KBM-7 (cell line): Measurements from ENCODE around the gene KCNQ1.

ENCODE experiments used
- DNase-seq: peaks from one replicate; pipeline ENCODE4 v3.0.0-alpha.2; 2015
- in situ Hi-C: fragments of 300-500 bp; cut with MboI; formaldehyde crosslinking; loops from 2 replicates; pipeline ENCODE4 v1.14.3; 2020; ENCODE audit warnings: low sequenced_read_pairs, low pct_unique_long_range_greater_than_20kb, mixed read lengths

KCNQ1 gene

GRCh38 chr11:2576549-2576948 is 131.7 kb downstream of the KCNQ1 start:
- in situ Hi-C loops: no loop called here
- no peak for DNase-seq

- DNase-seq: no peak
- in situ Hi-C loops: no loop called here
Measured at GRCh38 chr11:2577031-2577990, 132.5 kb downstream of the KCNQ1 start.

- DNase-seq: no peak
- in situ Hi-C loops: no loop called here
Measured at GRCh38 chr11:2577991-2578928, 133.5 kb downstream of the KCNQ1 start.

- no peak for DNase-seq
- in situ Hi-C loops: no loop called here
Measured at GRCh38 chr11:2578929-2579270, 134.1 kb downstream of the KCNQ1 start.

- DNase-seq: no peak
- in situ Hi-C loops: no loop called here
Measured at GRCh38 chr11:2579315-2580060, 134.7 kb downstream of the KCNQ1 start.

GRCh38 chr11:2580061-2580421 is 135.2 kb downstream of the KCNQ1 start:
- in situ Hi-C loops: no loop called here
- DNase-seq: no peak

- no peak for DNase-seq
- in situ Hi-C loops: no loop called here
Measured at GRCh38 chr11:2580571-2581001, 135.8 kb downstream of the KCNQ1 start.

- in situ Hi-C loops: no loop called here
- no peak for DNase-seq
Measured at GRCh38 chr11:2581151-2581930, 136.5 kb downstream of the KCNQ1 start.

GRCh38 chr11:2581931-2582350 is 137.1 kb downstream of the KCNQ1 start:
- no peak for DNase-seq
- in situ Hi-C loops: no loop called here

- in situ Hi-C loops: no loop called here
Measured at GRCh38 chr11:2582351-2582945, 137.6 kb downstream of the KCNQ1 start.

GRCh38 chr11:2582946-2583604 is 138.3 kb downstream of the KCNQ1 start:
- in situ Hi-C loops: no loop called here
- DNase-seq: no peak

More at GRCh38 chr11:2582351-2582945, 137.6 kb downstream of the KCNQ1 start:
- no peak for DNase-seq

- in situ Hi-C loops: no loop called here
- no peak for DNase-seq
Measured at GRCh38 chr11:2583605-2583958, 138.8 kb downstream of the KCNQ1 start.

GRCh38 chr11:2584434-2584811 is 139.6 kb downstream of the KCNQ1 start:
- no peak for DNase-seq
- in situ Hi-C loops: no loop called here

GRCh38 chr11:2584812-2585565 is 140.2 kb downstream of the KCNQ1 start:
- no peak for DNase-seq
- in situ Hi-C loops: no loop called here

- DNase-seq: no peak
- in situ Hi-C loops: no loop called here
Measured at GRCh38 chr11:2585566-2586086, 140.8 kb downstream of the KCNQ1 start.

GRCh38 chr11:2586087-2586792 is 141.4 kb downstream of the KCNQ1 start:
- DNase-seq: no peak
- in situ Hi-C loops: no loop called here

- DNase-seq: no peak
- in situ Hi-C loops: no loop called here
Measured at GRCh38 chr11:2586793-2587131, 142.0 kb downstream of the KCNQ1 start.
